ENCODE measurements around the gene DHX8. TPM values are rescaled to one million over a fixed set of nuclear protein-coding genes. Genes with fewer than 3 reads are reported as not detected.

DHX8 gene
- total RNA-seq, 1 experiment from 2014 or later = 53.5 TPM

DNA sequence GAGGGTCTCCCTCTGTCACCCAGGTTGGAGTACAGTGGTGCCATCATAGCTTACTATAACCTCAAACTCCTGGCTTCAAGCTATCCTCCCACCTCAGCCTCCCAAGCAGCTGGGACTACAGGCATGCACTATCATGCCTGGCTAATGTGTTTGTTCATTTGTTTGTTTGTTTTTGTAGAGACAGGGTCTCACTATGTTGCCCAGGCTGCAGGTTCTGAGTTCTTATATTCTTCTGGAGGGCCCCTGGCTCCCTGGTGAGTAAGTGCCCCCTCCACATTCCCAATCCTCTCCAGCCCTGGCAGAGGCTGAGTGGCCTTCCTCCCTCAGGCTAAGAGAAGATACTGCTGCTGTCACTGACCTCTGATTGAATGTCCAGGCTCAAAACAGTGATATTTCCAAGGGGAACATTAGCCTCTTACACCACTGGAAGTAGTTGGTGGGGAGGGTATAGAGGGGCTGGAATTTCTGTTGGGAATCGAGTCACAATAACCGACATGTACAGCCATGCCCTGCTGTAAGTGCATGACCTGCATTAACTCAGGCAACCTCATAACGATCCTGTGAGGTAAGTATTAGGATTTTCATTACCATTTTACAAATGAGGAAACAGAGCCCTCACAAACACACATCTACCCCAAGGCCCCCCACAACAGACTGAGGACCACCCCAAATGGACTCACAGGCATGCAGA, 65.1 kb downstream of the DHX8 start:
- Histone ChIP-seq H3K9me2 (ENCODE audit: insufficient read depth) (no peaks in the 10 kb centered on the region), H3K4me3 (replicated peaks in 1 of 2; ENCODE audit: low read depth in 1 of 2, low read length in 2 of 2) (no peak overlapping the region), H3K9me3 (ENCODE audit: control insufficient read depth in 1 of 2, insufficient read depth in 1 of 2, low read depth in 1 of 2, low read length in 2 of 2) (no peaks in the 10 kb centered on the region), H2AFZ (ENCODE audit: low read depth, low read length, poor library complexity, severe bottlenecking) (no peak overlapping the region), H3K9ac (ENCODE audit: low read length) (no peak overlapping the region), H3K36me3 (ENCODE audit: control insufficient read depth in 1 of 2, insufficient read depth in 2 of 2, low read length in 2 of 2) (no peaks in the 10 kb centered on the region), H3K27ac (ENCODE audit: low read depth, low read length) (no peak overlapping the region), H3K4me2 (ENCODE audit: low read length) (no peak overlapping the region), H3K4me1 (ENCODE audit: control insufficient read depth in 1 of 2, insufficient read depth in 2 of 2, low read length in 2 of 2) (peaks cover 17 to 25% of the 10 kb centered on the region in 2 experiments), H3K27me3 (ENCODE audit: insufficient read depth, low read length) (no peaks in the 10 kb centered on the region), H4K20me1 (ENCODE audit: insufficient read depth) (no peaks in the 10 kb centered on the region), H3K79me2 (ENCODE audit: insufficient read depth, low read length) (peaks cover 12% of the 10 kb centered on the region)
- ATAC-seq (no peak), DNase-seq (ENCODE audit: low read depth, low spot score) (no peak)
- POLR2A ChIA-PET = no interaction called here
- intact Hi-C loops (cut with micrococcal nuclease) = no loop called here
- RAD21 ChIA-PET (ENCODE audit: low non-redundant PET in 1 of 2, low total read pairs in 2 of 2, uncharacterized antibody in 2 of 2, unreplicated experiment in 2 of 2) = no interaction called here
- no TSS peak for BruUV-seq (replicated peaks)
- CTCF ChIA-PET = no interaction called here
- TF ChIP-seq CBX3 (IDR thresholded peaks at IDR 0.05; ENCODE audit: low read depth) = no peak
- no peak for TF ChIP-seq SIN3A (IDR thresholded peaks at IDR 0.05; ENCODE audit: low read depth)
- no peak for TF ChIP-seq SRF (IDR thresholded peaks at IDR 0.05; ENCODE audit: low read depth)
- no peak for TF ChIP-seq EGR1 (IDR thresholded peaks at IDR 0.05; ENCODE audit: low read depth)
- TF ChIP-seq FOSL1 (IDR thresholded peaks at IDR 0.05; ENCODE audit: low read depth) = no peak
- no peak for TF ChIP-seq JUND (IDR thresholded peaks at IDR 0.05)

DNA sequence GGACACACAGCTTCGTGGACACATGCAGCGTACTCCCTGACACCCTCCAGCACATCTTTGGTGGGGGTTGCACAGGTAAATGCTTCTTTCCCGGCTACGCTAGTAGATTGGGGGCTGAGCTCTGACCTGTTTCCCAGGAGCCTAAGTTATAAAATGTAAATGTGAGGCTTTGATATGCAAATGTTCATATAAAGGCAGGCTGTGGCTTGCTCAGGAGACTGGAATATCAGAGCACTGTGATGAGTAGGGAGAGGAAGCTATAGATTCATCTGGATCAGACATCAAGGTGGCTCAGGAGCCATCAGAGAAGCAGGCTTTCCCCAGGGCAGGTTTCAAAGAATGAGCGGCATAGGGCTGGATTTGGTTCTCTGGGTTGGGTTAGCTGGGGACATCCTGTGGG, 65.7 kb downstream of the DHX8 start:
- Histone ChIP-seq H2AFZ (ENCODE audit: low read depth, low read length, poor library complexity, severe bottlenecking) (no peak overlapping the region), H3K27me3 (ENCODE audit: insufficient read depth, low read length) (no peaks in the 10 kb centered on the region), H3K36me3 (ENCODE audit: control insufficient read depth in 1 of 2, insufficient read depth in 2 of 2, low read length in 2 of 2) (no peaks in the 10 kb centered on the region), H3K9ac (ENCODE audit: low read length) (no peak overlapping the region), H3K9me2 (ENCODE audit: insufficient read depth) (no peaks in the 10 kb centered on the region), H4K20me1 (ENCODE audit: insufficient read depth) (no peaks in the 10 kb centered on the region), H3K4me3 (replicated peaks in 1 of 2; ENCODE audit: low read depth in 1 of 2, low read length in 2 of 2) (no peak overlapping the region), H3K4me2 (ENCODE audit: low read length) (no peak overlapping the region), H3K27ac (ENCODE audit: low read depth, low read length) (no peak overlapping the region), H3K79me2 (ENCODE audit: insufficient read depth, low read length) (peaks cover 5% of the 10 kb centered on the region), H3K4me1 (ENCODE audit: control insufficient read depth in 1 of 2, insufficient read depth in 2 of 2, low read length in 2 of 2) (peaks cover 10 to 18% of the 10 kb centered on the region in 2 experiments), H3K9me3 (ENCODE audit: control insufficient read depth in 1 of 2, insufficient read depth in 1 of 2, low read depth in 1 of 2, low read length in 2 of 2) (no peaks in the 10 kb centered on the region)
- DNase-seq (ENCODE audit: low read depth, low spot score) (no peak), ATAC-seq (no peak)
- RAD21 ChIA-PET (ENCODE audit: low non-redundant PET in 1 of 2, low total read pairs in 2 of 2, uncharacterized antibody in 2 of 2, unreplicated experiment in 2 of 2) = no interaction called here
- BruUV-seq (replicated peaks) = no TSS peak
- POLR2A ChIA-PET = no interaction called here
- intact Hi-C loops (cut with micrococcal nuclease) = no loop called here
- TF ChIP-seq FOSL1 (IDR thresholded peaks at IDR 0.05; ENCODE audit: low read depth) (no peak), CBX3 (IDR thresholded peaks at IDR 0.05; ENCODE audit: low read depth) (no peak), ZNF274 (IDR thresholded peaks at IDR 0.05; ENCODE audit: low read depth, low read length) (no peak), YY1 (IDR thresholded peaks at IDR 0.05; ENCODE audit: extremely low read depth, insufficient replicate concordance, low read depth, low read length) (no peak), ZFX (IDR thresholded peaks at IDR 0.05) (no peak), SRF (IDR thresholded peaks at IDR 0.05; ENCODE audit: low read depth) (no peak), EZH2phosphoT487 (IDR thresholded peaks at IDR 0.05; ENCODE audit: borderline replicate concordance) (no peak), EGR1 (IDR thresholded peaks at IDR 0.05; ENCODE audit: low read depth) (no peak), SP1 (IDR thresholded peaks at IDR 0.05; ENCODE audit: low read depth) (no peak), POLR2A (IDR thresholded peaks at IDR 0.05; ENCODE audit: borderline replicate concordance, extremely low read depth, insufficient read depth, insufficient read length) (no peak), EZH2 (IDR thresholded peaks at IDR 0.05) (no peak)
- TF ChIP-seq, protein P1, sequence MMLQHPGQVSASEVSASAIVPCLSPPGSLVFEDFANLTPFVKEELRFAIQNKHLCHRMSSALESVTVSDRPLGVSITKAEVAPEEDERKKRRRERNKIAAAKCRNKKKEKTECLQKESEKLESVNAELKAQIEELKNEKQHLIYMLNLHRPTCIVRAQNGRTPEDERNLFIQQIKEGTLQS (IDR thresholded peaks at IDR 0.05) = no peak
- CTCF ChIA-PET = no interaction called here

Measured in HCT116 (cell line).